ENCODE results near the gene BAIAP2L1. TPM values are rescaled to one million over a fixed set of nuclear protein-coding genes. Genes with fewer than 3 reads are reported as not detected.

The BAIAP2L1 gene
- total and polyA plus RNA-seq, 4 donors, result 12.5 to 29.2 (median 19.9) TPM

DNA sequence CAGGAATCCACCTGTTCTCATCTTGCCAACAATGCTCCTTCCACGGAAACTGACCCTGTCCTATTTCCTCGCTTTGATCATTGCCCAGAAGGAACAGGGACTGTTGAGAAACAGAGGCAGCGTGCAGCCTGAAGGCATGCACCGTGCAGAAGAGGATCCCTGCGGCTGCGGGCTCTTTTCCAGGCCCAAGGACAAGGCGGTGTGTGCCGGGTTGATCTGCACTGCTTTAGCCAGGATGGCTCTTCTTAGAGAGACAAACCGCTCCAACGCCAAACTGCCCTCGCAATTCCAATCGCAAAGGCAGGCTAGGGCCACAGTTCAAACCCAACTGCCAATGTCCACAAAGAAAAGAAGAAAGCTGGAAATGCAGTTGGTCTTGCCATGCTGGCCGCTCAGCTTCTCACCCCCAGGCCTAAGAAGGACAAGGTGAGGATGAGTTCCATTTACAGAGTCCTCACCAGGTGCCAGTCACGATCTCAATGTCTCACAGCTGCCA is 92.9 kb downstream of the BAIAP2L1 start:
- 97 to 98% methylated on average over 14 of the region's 14 CpGs for WGBS, 2 donors
- peaks cover 0 to 20% (median 2%) of the 10 kb centered on the region in 4 donors for H3K36me3 ChIP-seq (ENCODE audit: control insufficient read depth in 4 of 4, insufficient read depth in 4 of 4, low read length in 4 of 4)
- no peak overlapping the region for H3K27ac ChIP-seq (ENCODE audit: low read depth in 1 of 2, low read length in 1 of 2)
- H3K9me3 ChIP-seq (ENCODE audit: control insufficient read depth in 4 of 4, insufficient read depth in 3 of 4, low read length in 3 of 4), result no peaks in the 10 kb centered on the region
- no peak overlapping the region for H3K9ac ChIP-seq (ENCODE audit: insufficient read depth in 1 of 2, low read length in 2 of 2)
- DNase-seq (no peak), ATAC-seq (ENCODE audit: insufficient read depth, low FRiP score) (no peak)
- H3K27me3 ChIP-seq (ENCODE audit: control insufficient read depth in 3 of 3, insufficient read depth in 3 of 3, low read length in 2 of 3), result no peaks in the 10 kb centered on the region
- H3K4me1 ChIP-seq (ENCODE audit: control insufficient read depth in 5 of 5, insufficient read depth in 5 of 5, low read length in 5 of 5), result no peaks in the 10 kb centered on the region
- TF ChIP-seq, protein P1, sequence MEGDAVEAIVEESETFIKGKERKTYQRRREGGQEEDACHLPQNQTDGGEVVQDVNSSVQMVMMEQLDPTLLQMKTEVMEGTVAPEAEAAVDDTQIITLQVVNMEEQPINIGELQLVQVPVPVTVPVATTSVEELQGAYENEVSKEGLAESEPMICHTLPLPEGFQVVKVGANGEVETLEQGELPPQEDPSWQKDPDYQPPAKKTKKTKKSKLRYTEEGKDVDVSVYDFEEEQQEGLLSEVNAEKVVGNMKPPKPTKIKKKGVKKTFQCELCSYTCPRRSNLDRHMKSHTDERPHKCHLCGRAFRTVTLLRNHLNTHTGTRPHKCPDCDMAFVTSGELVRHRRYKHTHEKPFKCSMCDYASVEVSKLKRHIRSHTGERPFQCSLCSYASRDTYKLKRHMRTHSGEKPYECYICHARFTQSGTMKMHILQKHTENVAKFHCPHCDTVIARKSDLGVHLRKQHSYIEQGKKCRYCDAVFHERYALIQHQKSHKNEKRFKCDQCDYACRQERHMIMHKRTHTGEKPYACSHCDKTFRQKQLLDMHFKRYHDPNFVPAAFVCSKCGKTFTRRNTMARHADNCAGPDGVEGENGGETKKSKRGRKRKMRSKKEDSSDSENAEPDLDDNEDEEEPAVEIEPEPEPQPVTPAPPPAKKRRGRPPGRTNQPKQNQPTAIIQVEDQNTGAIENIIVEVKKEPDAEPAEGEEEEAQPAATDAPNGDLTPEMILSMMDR (IDR thresholded peaks at IDR 0.05; ENCODE audit: control extremely low read depth, extremely low read depth), result no peak
- no peak overlapping the region for H3K4me3 ChIP-seq

DNA sequence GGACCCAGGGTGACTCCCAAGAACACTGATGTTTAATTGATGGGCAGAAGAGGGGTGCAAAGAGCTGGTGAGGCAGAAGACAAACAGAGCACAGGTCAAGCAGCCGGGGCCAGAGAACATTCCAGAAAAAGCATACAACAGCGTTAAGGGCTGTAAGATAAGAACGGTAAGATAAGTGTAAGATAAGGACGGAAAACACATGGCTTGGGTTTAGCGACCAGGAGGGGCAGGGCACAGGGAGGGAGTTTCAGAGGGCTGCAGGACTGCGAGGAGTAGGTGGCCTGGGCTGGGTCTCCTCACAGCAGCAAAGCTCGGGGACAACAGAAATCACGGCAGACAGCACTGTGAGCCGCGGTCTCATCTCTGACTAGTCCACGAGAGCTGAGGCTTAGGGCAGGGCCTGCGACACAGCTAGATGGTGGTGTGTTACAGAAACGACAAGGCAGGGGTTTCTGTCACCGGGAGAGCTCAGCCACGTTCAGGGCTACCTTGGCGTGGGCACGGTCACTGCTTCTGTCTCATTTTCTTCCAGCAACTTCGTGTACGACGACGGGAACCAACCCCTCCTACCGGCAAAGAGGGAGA is 94.8 kb downstream of the BAIAP2L1 start:
- no peak for ATAC-seq (ENCODE audit: insufficient read depth, low FRiP score)
- peaks cover 0 to 23% (median 2%) of the 10 kb centered on the region in 4 donors for H3K36me3 ChIP-seq (ENCODE audit: control insufficient read depth in 4 of 4, insufficient read depth in 4 of 4, low read length in 4 of 4)

DNA sequence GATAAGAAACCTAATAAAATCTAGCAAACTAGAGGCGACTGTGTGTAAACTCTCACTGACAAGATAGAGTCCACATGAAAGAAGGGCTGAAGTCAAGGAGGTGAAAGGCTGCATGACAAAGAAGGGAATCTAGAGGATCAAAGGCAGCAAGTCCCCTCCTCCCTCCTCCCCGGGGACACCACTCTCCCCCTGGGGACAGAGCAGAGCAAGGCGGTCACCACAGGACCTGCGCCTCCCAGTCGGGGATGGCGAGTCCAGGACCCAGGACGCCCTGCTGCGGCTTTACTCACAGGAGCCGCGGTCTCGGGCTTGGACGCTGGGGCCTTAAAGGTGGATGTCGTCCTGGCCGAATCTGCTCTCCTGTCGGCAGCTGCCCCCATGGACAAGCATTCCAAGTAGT is 97.0 kb downstream of the BAIAP2L1 start:
- Histone ChIP-seq H3K36me3 (ENCODE audit: control insufficient read depth in 4 of 4, insufficient read depth in 4 of 4, low read length in 4 of 4) (peaks cover 0 to 29% (median 2%) of the 10 kb centered on the region in 4 donors), H3K27ac (ENCODE audit: low read depth in 1 of 2, low read length in 1 of 2) (no peak overlapping the region), H3K9me3 (ENCODE audit: control insufficient read depth in 4 of 4, insufficient read depth in 3 of 4, low read length in 3 of 4) (no peaks in the 10 kb centered on the region), H3K27me3 (ENCODE audit: control insufficient read depth in 3 of 3, insufficient read depth in 3 of 3, low read length in 2 of 3) (no peaks in the 10 kb centered on the region), H3K9ac (ENCODE audit: insufficient read depth in 1 of 2, low read length in 2 of 2) (no peak overlapping the region), H3K4me3 (no peak overlapping the region), H3K4me1 (ENCODE audit: control insufficient read depth in 5 of 5, insufficient read depth in 5 of 5, low read length in 5 of 5) (no peaks in the 10 kb centered on the region)
- WGBS, 2 donors, result 87 to 93% methylated on average over 15 of the region's 15 CpGs
- no peak for ATAC-seq (ENCODE audit: insufficient read depth, low FRiP score)
- DNase-seq, result no peak
- TF ChIP-seq, protein P1 (IDR thresholded peaks at IDR 0.05; ENCODE audit: control extremely low read depth, extremely low read depth), result no peak

More for the DNA sequence above, 94.8 kb downstream of the BAIAP2L1 start:
- TF ChIP-seq, protein P1 (IDR thresholded peaks at IDR 0.05; ENCODE audit: control extremely low read depth, extremely low read depth), result no peak
- no peak overlapping the region for H3K4me3 ChIP-seq
- no peaks in the 10 kb centered on the region for H3K9me3 ChIP-seq (ENCODE audit: control insufficient read depth in 4 of 4, insufficient read depth in 3 of 4, low read length in 3 of 4)
- WGBS, 2 donors, result 76 to 84% methylated on average over 22 of the region's 22 CpGs
- no peaks in the 10 kb centered on the region for H3K4me1 ChIP-seq (ENCODE audit: control insufficient read depth in 5 of 5, insufficient read depth in 5 of 5, low read length in 5 of 5)
- no peak overlapping the region for H3K27ac ChIP-seq (ENCODE audit: low read depth in 1 of 2, low read length in 1 of 2)
- no peak overlapping the region for H3K9ac ChIP-seq (ENCODE audit: insufficient read depth in 1 of 2, low read length in 2 of 2)
- DNase-seq, result no peak
- H3K27me3 ChIP-seq (ENCODE audit: control insufficient read depth in 3 of 3, insufficient read depth in 3 of 3, low read length in 2 of 3), result no peaks in the 10 kb centered on the region
